ENCODE measurements around the gene IQCM.

The IQCM gene

GRCh38 chr4:149815743-149816142, at the start of gene IQCM:
Gene IQCM (minus strand): TSS chr4:149815843. CDS start chr4:149742691, 73,152 bp downstream.
- no peak for DNase-seq (ENCODE audit: low spot score)

GRCh38 chr4:149857446-149857845, 41.8 kb upstream of the IQCM start:
- no peak for DNase-seq (ENCODE audit: low spot score)

- DNase-seq (ENCODE audit: low spot score): no peak
Measured at GRCh38 chr4:149845743-149846142, 30.1 kb upstream of the IQCM start.

GRCh38 chr4:149841686-149842085, 26.0 kb upstream of the IQCM start:
- no peak for DNase-seq (ENCODE audit: low spot score)

GRCh38 chr4:149838036-149838435, 22.4 kb upstream of the IQCM start:
- no peak for DNase-seq (ENCODE audit: low spot score)

GRCh38 chr4:149836546-149836945, 20.9 kb upstream of the IQCM start:
- no peak for DNase-seq (ENCODE audit: low spot score)

- no peak for DNase-seq (ENCODE audit: low spot score)
Measured at GRCh38 chr4:149835280-149835679, 19.6 kb upstream of the IQCM start.

- DNase-seq (ENCODE audit: low spot score): no peak
Measured at GRCh38 chr4:149831656-149832208, 16.1 kb upstream of the IQCM start.

- no peak for DNase-seq (ENCODE audit: low spot score)
Measured at GRCh38 chr4:149830823-149831222, 15.2 kb upstream of the IQCM start.

- DNase-seq (ENCODE audit: low spot score): no peak
Measured at GRCh38 chr4:149825336-149825735, 9.7 kb upstream of the IQCM start.

- no peak for DNase-seq (ENCODE audit: low spot score)
Measured at GRCh38 chr4:149823769-149824221, 8.2 kb upstream of the IQCM start.

GRCh38 chr4:149801416-149801815, 14.2 kb downstream of the IQCM start:
- DNase-seq (ENCODE audit: low spot score): no peak

- DNase-seq (ENCODE audit: low spot score): no peak
Measured at GRCh38 chr4:149799546-149799945, 16.1 kb downstream of the IQCM start.

- DNase-seq (ENCODE audit: low spot score): no peak
Measured at GRCh38 chr4:149796381-149796780, 19.3 kb downstream of the IQCM start.

- DNase-seq (ENCODE audit: low spot score): no peak
Measured at GRCh38 chr4:149795256-149795655, 20.4 kb downstream of the IQCM start.

GRCh38 chr4:149794352-149794751, 21.3 kb downstream of the IQCM start:
- DNase-seq (ENCODE audit: low spot score): no peak

GRCh38 chr4:149793459-149793858, 22.2 kb downstream of the IQCM start:
- DNase-seq (ENCODE audit: low spot score): no peak

GRCh38 chr4:149791851-149792250, 23.8 kb downstream of the IQCM start:
- no peak for DNase-seq (ENCODE audit: low spot score)

- no peak for DNase-seq (ENCODE audit: low spot score)
Measured at GRCh38 chr4:149790172-149790907, 25.3 kb downstream of the IQCM start.

GRCh38 chr4:149788300-149788699, 27.3 kb downstream of the IQCM start:
- DNase-seq (ENCODE audit: low spot score): no peak

GRCh38 chr4:149785696-149786431, 29.8 kb downstream of the IQCM start:
- no peak for DNase-seq (ENCODE audit: low spot score)

GRCh38 chr4:149784018-149784417, 31.6 kb downstream of the IQCM start:
- DNase-seq (ENCODE audit: low spot score): no peak

GRCh38 chr4:149781150-149781549, 34.5 kb downstream of the IQCM start:
- DNase-seq (ENCODE audit: low spot score): no peak
